UCSD-AML1 (cell line): ENCODE results near the gene SLC26A4.
A peak's percentile ranks its signal among the peaks of the same experiment; 100 is the strongest.

Experiments used
- DNase-seq: peaks from one replicate; lab custom pipeline; 2025; ENCODE audit not compliant: unreplicated experiment; lab: John Stamatoyannopoulos, UW

SLC26A4 gene

DNA sequence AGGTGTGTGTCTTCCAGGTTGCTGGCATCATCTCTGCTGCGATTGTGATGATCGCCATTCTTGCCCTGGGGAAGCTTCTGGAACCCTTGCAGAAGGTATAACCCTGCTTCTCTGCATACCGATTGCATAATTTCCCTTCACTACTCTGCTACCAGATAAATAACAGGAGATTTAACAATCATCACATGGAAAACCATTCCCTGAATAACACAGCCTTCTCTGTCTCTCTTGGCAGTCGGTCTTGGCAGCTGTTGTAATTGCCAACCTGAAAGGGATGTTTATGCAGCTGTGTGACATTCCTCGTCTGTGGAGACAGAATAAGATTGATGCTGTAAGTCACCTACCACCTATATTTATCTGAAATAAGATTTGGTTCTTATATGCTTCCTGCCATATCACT lies 33.8 kb downstream of the SLC26A4 start:
- no peak for DNase-seq

DNA sequence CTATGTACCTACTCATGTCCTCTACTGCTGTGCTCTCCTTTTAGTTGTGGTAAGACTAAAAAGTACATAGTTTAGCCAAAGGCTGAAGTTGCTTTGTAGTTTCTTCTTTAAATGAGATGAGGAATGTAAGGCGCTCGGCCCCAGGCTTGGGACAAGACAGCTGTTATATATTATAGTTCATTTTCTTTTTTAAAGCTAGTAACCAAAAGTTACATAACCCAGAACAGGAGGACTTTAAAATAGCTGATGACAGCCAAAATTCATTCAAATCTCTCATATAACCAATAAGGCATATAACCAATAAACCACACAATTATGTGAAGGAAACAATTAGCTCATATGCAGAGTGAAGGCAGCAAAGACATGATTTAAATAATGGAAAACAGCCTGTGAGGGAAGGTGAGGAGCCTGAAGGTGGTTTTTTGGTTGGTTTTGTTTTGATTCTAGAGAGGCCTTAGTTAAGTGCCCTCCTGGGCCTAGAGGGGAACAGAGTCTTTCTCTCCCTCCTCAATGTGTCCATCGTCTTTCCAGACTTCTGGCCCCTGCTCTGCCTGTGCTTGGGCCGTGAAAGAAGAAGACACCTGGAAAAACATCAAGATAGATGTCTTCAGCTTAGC lies 35.8 kb downstream of the SLC26A4 start:
- DNase-seq = no peak

DNA sequence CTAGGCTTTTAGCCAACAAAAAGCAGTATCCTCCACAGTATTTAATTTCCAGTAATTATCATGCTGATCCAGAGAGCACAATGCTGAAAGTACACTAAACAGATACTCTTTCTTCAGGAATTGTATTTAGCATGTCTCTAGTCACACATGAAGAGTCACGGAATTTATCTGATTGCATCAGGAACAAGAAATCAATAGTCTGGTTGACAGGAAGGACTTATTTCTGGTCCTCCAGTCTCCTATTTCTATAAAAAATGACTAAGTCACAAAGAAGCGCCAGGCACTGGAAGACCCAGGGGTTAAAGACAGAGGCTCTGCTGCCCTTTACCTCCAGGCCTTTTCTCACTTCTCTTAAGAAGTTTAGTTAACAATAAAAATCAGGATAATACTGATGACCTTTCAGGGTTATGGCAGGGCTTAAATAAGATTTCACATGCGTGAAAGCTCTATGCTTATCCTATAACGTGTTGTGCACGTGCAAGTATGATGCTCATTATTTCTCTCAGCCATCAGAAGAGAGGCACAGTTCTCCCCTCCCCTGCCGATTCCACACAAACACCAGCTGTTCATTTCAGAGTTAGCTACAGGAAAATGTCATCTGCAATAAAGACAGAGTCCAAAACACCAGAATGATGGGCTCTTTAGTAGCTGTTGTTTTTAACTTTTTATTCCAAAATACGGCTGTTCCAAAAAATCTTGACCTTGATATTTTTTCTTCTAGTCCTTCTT lies 36.9 kb downstream of the SLC26A4 start:
- no peak for DNase-seq

DNA sequence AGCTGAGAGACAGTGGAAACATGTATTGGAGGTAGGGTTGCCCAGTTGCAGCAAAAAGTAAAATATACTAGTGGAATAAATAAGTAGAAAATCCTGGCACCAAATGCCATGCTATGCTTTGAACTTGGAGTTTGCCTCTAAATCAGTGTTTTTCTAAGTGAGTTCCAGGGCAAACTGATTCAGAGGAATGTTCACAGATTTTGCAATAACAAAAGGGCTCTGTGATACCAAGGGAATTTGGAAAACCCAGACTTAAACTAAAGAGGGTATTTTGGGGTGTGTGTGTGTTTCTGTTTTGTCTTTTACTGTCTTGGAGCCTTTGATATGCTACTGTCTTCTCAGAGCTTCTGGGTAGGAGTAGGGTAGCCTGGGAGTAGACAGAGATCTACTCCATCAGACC lies 39.9 kb downstream of the SLC26A4 start:
- no peak for DNase-seq

DNA sequence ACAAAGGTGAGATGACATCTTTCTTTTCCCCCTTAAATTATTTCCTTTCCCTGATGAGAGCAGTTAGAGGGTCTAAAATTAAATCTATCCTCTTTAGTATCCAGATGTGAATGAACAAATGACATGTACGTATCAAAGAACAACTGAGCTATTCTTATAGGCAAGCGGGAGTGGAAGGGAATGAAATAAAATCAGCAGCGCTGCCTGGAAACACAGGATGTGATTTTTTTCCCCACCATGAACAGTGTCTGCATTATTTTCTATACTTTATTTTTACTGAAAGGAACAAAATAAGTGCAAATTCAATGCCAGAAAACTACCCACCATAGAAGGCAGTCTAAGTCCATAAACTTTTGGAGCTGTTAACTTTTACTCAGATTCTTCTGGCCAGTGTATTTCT lies 40.6 kb downstream of the SLC26A4 start:
- no peak for DNase-seq

DNA sequence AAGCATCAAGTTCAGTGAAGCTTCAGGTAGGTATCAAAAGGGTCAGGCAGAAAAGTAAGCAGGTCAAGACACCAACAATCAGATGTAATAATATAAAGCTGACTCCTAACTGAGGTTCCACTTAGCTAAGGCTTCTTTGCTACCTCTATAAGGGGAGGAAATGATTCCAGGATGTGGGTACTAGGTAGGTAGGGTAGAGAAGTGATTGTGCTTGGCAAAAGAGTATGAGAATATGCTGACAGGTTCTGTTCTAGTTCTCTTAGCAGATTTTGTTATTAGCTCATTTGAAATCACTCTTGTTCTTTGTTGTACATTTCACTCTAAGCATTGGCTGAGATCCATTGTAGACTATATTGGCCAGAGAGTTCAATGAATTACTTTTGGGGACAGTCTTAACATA lies 42.6 kb downstream of the SLC26A4 start:
- DNase-seq = no peak

DNA sequence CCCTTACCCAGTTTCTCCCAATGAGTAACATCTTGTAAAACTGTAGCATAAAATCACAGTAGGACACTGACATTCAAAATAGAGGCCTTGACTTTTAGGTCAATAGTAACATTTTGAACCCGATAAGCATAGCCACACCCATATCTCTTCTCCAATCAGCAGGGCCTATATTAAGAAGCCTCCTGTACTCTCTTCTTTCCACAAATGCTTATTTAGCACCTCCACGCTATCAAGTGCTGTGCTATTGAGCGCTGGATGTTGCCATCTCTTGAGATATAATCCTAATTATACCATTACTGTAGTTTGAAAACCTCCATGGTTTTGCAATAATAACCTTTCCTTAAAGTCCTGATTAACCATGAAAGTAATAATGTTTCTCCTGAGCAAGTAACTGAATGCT lies 43.2 kb downstream of the SLC26A4 start:
- no peak for DNase-seq

DNA sequence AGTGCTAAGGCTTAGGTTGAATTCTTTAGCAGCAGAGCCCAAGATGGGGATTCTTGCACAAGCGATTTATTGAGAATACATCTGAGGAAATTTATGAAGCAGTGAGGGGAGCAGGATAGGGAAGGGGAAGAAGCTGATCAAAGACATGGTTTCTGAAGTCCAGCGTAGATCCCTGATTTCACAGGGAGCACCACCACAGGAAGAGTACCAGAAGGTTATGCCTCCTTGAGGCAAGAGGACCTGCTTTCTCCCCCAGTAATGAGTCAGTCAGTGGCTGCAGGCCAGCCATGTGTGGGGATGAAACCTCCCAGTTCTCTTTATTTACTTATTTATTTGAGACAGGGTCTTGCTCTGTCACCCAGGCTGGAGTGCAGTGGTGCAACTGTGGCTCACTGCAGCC lies 48.3 kb downstream of the SLC26A4 start:
- no peak for DNase-seq

DNA sequence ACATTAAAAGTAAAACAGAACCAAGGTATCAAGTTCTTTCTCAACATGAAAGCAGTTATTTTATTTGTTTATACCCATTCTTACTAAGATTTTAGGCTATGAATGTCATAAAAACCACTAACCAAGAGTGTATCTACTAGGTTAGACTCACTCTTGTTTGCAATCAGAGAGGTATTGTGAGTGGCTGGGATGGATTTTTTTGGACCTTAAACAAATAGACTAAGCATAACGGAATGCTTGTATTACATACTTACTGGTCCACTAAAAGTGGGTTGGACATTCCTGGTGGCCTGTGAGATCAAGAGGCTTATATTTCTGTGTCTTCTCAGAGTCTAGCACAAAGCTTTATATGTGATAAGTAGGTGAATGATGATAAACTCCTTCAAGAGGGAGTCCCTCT lies 50.7 kb downstream of the SLC26A4 start:
- no peak for DNase-seq

DNA sequence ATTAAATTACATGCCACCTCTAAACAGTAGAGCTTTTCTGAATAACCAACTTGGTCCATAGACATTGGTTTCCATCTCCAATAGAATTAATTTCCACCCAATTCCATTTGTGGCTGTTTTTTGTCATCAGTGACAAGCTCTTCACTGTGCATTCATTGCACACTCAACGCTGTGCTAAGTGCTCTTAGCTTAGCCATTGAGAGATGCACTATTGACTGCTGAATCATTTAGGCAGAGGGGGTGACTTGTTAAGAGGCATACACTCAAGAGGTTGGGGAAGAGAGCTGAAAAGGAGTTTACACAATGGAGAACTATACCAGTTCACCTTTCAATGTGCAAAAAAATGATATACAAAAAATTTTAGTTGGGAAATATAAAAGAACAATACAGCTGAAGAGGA lies 51.4 kb downstream of the SLC26A4 start:
- no peak for DNase-seq

DNA sequence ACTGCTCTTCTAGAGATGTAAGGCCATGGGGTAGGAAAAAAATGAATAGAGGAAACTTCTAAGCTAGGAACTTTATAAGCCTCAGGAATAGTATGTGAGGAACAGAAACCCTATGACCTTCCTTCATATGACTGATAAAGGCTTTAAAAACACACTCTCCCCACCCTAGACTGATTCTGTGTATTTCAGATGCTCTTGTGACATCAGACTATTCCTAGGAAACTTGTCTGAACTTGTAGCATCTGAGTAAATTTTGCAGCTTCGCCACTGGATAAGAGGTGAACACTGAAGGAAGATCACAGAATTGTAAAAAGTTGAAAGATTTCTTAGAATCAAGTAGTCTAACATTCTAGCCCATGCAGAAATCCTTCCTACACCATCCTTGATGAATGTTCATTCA lies 52.3 kb downstream of the SLC26A4 start:
- DNase-seq = no peak

DNA sequence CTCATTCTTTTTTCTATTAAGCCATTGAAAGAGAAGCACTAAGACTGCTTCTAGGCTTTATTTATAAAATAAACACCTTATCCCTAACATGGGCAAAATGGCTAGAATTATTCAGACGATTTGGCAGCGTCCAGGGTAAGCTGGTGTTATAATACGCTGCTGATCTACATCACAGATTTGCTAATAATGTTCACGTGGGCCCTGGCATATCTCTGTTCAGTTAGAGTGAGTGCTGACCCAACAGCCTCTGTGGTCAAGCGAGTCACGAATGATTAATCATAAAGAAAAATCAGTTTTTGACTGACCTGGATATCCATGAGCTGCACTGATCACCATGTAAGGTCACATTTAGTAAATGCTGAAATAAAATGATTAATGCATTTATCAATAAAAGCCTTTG lies 54.9 kb downstream of the SLC26A4 start:
- no peak for DNase-seq

DNA sequence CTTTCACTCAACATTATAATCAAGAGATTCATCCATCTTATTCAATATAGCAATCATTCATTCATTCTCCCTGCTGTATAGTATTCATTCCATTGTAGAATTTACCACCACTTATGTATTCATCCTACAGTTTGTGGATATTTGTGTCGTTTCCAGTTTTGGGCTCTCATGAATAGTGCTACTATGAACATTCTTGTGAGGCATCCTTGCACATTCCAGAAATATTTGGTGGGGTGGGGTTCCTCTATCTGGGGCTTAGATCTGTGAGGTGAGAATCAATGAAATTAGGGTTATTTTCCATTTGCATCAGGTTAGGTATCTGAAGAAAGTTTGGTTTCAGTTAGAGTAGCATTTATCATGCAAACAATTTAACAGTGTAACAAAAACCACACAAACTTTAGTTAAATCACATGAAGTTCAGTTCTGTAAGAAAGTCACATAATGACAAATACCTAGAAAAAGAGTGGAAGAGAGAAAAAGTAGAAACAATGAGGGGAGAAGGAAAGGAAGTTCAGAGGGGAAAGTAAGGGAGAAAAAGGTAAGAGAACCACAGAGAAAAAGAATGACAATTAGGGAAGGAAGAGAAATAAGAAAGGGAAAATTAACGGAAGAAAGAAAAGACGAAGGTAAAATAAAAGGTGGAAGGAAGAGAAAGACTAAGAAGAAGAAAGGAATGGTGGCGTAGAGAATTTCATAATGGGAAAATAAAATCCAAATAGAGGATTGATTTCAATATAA lies 58.0 kb downstream of the SLC26A4 start:
- DNase-seq = no peak

DNA sequence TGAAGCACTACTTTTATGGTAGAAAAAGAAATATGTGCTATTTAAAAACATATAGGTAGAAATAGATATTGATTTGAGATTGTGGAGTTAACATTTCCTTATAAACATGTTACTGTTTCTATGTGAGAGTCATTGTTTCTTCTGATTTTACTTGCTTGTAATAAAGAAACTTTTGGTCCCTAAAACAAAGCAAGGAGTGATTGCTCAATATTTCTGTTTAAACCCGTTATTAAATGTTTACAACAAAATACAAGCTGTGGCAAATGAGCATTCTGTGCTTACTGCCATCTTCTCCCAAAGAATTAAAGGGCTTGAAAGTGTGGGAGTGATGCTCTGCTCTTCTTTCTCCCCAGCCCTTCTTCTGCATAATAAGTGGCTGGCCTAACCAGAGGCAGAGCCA lies 60.7 kb downstream of the SLC26A4 start:
- no peak for DNase-seq

DNA sequence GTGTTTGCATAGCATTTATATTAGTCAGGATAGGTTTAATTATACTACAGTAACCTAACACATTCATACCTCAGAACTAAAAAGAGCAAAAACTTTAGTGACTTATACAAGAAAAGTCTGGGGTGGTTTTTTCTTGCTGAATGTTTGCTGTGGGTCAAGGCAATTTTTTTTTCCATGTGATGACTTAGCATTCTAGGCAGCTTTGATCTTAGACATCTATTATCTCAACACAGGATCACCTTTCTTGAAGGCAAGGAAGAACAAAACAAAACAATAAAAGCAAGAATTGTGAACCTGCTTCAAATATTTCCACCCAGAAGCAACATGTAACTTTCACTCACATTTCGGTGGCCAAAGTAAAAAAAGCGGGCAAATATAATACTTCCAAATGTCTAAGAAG lies 62.6 kb downstream of the SLC26A4 start:
- no peak for DNase-seq

DNA sequence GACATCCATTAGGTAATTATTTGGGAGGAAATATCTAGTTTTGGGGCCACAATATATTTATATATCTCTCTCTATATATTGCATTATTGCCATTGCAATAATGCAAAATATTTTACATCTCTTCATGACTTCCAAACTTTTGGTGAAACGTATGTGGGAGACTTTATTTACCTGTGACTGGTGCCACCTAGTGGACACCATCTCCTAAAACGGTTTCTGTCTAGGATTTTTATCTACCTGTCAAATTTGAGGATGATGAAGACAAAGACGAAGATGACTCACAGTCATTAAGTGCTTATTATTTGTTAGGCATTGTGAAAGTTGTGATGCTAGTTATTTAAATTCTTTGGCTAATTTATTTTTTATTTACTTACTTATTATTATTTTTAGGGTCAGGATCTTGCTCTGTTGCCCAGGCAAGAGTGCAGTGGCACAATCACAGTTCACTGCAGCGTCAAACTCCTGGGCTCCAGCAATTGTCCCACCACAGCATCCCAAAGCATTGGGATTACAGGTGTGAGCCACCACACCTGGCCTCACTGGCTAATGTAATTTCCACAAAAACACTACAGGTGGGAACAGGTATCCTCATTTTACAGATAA lies 64.6 kb downstream of the SLC26A4 start:
- DNase-seq = no peak

DNA sequence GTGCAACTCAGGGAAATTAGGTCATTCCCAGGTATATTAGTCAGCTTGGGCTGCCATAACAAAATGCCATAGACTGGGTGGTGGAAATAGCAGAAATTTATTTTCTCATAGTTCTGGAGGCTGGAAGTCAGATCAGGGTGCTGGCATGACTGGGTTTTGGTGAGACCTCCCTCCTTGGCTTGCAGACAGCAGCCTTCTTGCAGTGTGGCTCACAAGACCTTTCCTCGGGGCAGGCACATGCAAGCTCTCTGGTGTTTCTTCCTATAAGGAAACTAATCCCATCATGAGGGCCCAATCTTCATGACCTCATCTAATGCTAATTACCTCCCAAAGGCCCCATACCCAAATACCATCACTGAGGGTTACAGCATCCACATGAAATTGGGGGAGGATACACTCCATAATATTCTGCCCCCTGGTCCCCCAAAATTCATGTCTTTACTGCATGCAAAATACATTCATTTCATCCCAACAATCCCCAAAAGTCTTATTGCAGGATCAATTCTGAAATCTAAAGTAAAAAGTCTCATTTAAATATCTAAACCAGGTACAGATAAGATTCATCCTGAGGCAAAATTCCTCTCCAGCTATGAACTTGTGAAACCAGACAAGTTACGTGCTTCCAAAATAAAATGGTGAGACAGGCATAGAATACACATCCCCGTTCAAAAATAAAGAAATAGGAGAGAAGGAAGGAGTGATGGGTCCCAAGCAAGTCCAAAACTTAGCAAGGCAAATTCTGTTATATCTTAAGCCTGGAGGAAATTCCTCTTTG lies 65.9 kb downstream of the SLC26A4 start:
- DNase-seq = no peak

DNA sequence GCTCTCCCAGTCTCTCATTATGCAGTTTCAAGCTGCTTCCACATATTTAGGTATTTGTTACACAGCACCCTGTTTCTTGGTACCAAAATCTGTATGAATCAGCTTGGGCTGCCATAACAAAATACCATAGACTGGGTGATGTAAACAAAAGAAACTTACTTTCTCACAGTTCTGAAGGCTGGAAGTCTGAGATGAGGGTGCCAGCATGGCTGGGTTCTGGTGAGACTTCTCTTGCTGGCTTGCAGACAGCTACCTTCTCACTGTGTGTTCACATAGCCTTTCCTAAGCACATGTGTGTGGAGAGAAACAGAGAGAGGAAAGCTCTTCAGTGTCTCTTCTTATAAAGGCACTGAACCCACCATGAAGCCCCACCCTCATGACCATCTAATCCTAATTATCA lies 67.6 kb downstream of the SLC26A4 start:
- DNase-seq = no peak

DNA sequence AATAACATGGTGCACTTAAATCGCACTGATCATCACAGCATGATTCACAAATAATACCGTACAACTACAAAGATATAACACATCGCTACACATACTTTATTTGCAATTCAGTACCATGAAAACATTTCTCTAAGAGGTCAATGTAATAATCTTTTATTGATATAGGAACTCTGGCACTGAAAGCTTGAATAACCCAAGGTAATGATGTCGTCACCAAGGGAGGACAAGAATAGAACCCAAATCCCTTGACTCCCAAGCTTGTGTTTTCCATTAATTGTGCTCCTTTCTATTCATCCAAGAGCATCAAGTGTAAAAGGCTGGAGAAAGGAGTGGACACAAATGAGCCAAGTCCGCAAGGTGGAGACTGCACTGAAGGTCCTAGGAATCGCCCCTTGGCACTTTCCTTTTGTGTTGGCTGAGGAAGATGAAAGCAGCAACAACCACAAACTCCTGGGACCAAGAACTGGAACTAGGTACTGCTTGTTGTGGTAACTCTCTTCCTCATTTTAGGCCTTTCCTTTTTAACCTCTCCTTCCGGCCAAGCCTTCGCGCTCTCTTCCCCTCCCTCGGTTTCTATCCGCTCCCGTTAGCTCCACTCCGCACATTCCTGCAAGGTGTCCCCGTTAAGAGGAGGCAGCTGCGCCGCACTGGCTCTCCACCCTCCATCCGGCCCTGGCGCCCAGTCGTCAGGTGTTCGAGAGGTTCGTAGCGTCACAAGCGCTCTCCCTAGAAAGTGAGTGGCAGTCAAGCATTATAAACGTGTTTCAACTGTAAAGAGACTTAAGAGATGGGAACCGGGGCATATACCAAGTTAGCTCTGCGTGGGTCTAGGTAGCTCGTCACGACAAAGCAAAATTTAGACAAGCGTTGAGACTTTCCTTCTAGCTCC lies 82.3 kb downstream of the SLC26A4 start:
- peak; percentile 74 for DNase-seq
